ENCODE results near the gene PATZ1.

PATZ1 gene

DNA sequence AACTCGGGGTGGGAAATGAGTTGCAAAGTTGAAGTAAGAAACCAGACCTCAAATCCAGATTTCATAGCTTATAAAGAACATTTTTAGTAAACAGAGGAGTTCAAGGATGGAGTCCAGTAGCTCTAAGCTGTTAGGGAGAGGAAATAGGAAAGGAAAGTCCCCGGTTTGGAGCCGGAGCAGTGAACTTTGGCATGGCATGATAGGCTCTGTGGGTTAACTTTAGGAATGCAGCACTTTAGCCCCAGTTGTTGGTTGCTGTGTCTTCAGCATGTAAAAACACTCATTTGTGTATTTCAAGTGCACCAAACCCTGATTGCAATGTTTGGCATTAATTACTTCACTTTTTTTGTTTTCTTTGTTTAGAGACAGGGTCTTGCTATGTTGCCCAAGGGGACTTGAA, 45.2 kb downstream of the PATZ1 start:
- H3K36me3 ChIP-seq (ENCODE audit: control insufficient read depth, insufficient read depth, low read length) = no peaks in the 10 kb centered on the region
- H3K9ac ChIP-seq (ENCODE audit: low read depth, low read length) = no peak overlapping the region
- H3K4me3 ChIP-seq (ENCODE audit: low read depth, low read length) = no peak overlapping the region
- no peaks in the 10 kb centered on the region for H3K4me1 ChIP-seq (ENCODE audit: control insufficient read depth, insufficient read depth, low read length)
- H3K9me3 ChIP-seq (ENCODE audit: control insufficient read depth, insufficient read depth, low read length) = no peaks in the 10 kb centered on the region
- H3K27me3 ChIP-seq (ENCODE audit: control insufficient read depth, insufficient read depth, low read length) = peaks cover 4% of the 10 kb centered on the region

DNA sequence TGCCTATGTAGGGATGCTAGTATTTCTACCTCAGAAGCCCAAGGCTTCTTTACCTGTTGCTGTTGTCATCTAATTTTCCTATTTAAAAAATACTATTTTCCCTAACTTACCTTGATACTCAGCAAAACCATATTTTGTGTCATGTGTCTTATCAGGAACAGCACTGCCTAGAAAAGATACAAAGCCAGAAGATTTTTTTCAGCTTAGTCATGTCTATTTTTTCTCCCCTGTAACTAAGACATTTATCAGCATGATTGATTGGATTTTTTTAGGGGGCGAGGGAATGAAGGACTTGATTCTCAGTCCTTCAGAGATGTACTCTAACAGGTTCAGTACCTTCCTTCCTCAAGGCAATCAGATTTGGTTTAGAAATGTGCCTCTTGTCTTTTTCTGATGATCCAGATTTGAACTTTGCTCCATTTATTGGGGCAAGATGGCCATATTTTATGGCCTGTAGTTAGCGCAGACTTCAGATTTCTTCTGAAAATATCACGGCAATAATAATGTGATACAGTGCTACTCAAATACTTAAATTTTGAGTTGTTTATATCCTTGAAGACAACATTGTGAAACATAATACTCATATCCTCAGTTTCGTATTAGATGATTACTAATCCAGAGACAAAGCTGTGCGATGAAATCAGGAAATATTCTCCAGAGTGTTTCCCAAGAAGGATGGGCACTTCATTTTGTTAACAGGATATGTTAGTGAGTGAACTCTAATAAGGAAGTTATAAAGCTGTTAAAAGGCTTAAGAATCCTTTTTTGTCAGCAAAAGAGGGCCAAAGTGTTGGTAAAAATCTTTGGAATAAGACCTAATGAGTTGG, 50.1 kb downstream of the PATZ1 start:
- Histone ChIP-seq H3K27me3 (ENCODE audit: control insufficient read depth, insufficient read depth, low read length) (peaks cover 12% of the 10 kb centered on the region), H3K4me1 (ENCODE audit: control insufficient read depth, insufficient read depth, low read length) (peaks cover 5% of the 10 kb centered on the region), H3K4me3 (ENCODE audit: low read depth, low read length) (no peak overlapping the region), H3K9me3 (ENCODE audit: control insufficient read depth, insufficient read depth, low read length) (no peaks in the 10 kb centered on the region), H3K36me3 (ENCODE audit: control insufficient read depth, insufficient read depth, low read length) (no peaks in the 10 kb centered on the region), H3K9ac (ENCODE audit: low read depth, low read length) (no peak overlapping the region)

DNA sequence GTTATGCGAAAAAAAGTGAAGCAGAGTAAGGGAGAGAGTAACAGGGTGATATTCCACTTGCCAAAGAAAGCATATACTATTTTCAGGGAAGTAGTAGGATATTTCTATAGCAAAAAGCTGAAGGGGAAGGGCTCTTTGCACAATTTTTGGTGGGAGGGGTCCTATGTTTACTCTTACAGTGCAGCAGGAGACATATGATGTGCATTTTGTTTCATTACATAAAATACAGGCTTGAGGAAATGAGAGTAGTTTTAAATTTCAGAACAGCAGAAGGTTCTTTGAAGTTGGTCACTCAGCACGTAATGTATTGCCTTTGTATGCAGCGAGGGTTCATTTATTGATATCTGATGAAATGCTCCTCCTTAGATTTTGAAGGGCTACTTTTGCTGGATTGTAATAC, 50.8 kb downstream of the PATZ1 start:
- H3K4me3 ChIP-seq (ENCODE audit: low read depth, low read length) = no peak overlapping the region
- no peaks in the 10 kb centered on the region for H3K9me3 ChIP-seq (ENCODE audit: control insufficient read depth, insufficient read depth, low read length)
- H3K27me3 ChIP-seq (ENCODE audit: control insufficient read depth, insufficient read depth, low read length) = peaks cover 13% of the 10 kb centered on the region
- no peaks in the 10 kb centered on the region for H3K36me3 ChIP-seq (ENCODE audit: control insufficient read depth, insufficient read depth, low read length)
- H3K9ac ChIP-seq (ENCODE audit: low read depth, low read length) = no peak overlapping the region
- H3K4me1 ChIP-seq (ENCODE audit: control insufficient read depth, insufficient read depth, low read length) = peaks cover 5% of the 10 kb centered on the region

DNA sequence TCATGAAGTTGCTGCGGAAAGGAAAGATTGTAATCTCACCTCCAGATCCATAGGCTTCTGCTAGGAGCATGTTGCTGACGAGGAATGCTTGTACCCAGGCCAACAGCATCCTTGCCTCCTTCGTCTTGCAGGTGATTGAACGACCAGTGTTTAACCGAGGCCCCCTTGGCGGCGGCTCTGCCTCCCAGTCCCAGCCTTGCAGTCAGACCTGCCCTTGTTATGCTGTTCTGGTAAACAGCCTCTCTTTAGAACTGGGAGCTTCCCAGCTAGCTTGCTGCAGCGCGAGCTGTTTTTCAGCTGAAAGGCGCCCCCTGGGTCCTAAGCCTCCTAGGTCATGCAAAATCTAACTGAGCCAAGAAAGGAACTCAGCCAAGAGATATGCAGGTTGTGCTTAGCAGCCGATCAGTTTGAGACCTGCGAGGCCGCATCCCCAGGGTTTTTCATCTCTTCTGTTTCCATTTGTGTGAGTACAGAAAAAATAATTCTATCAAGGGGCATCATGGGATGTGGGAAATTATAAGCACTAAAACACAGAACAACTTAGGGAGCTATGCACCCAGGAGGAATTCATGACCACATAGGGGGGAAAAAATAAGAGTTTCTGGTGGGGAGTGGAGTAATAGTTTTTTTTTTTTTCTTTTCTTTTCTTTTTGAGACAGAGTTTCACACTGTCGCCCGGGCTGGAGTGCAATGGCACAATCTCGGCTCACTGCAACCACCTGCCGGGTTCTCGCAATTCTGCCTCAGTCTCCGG, 53.7 kb downstream of the PATZ1 start, which contains the start of gene PIK3IP1:
PIK3IP1 (minus strand) TSS at position 253 of the 754 bp plus-strand sequence; CDS start at position 109, 144 bp downstream.
- Histone ChIP-seq H3K36me3 (ENCODE audit: control insufficient read depth, insufficient read depth, low read length) (no peaks in the 10 kb centered on the region), H3K27me3 (ENCODE audit: control insufficient read depth, insufficient read depth, low read length) (peaks cover 27% of the 10 kb centered on the region), H3K9me3 (ENCODE audit: control insufficient read depth, insufficient read depth, low read length) (no peaks in the 10 kb centered on the region), H3K4me3 (ENCODE audit: low read depth, low read length) (peak within 1 kb of the TSS; percentile 67), H3K4me1 (ENCODE audit: control insufficient read depth, insufficient read depth, low read length) (peaks cover 5% of the 10 kb centered on the region), H3K9ac (ENCODE audit: low read depth, low read length) (peak within 1 kb of the TSS; percentile 14)

DNA sequence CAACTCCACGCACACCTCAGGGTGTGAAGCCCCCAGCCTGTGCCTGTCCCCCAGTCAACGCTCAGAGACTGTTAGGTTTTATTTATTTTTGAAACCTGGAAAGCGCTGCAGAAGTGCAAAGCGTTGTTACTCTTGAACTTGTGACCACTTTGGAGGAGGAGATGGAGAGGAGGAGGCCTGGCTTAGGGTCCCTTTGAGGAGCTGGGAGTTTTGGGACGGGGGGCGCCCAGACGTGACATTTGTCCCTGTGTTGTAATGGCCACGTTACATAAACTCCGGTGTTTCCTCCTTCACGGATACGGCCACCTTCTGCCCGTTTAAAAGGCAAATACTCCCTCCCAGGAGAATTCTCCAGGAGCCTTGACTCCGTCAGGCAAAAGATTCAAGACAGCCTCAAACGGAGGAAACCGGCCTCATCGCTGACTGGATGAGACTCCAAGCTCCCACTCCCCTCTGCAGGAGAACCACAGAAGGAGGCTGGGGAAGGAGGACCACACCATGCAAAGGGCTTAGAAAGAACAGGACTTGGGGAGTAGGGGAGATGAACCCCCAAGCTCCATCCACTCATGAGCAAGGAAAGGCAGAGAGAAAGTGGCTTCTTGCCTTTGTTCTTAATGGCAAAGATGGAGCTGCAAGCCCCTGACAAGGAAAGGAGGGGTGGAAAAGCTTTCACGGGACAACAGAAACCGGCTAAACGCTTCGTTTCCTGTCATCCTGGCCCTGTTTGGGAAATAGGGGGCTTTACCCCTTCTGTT, 54.5 kb downstream of the PATZ1 start:
- no peaks in the 10 kb centered on the region for H3K9me3 ChIP-seq (ENCODE audit: control insufficient read depth, insufficient read depth, low read length)
- no peaks in the 10 kb centered on the region for H3K36me3 ChIP-seq (ENCODE audit: control insufficient read depth, insufficient read depth, low read length)
- H3K4me3 ChIP-seq (ENCODE audit: low read depth, low read length) = peak overlapping the region; percentile 67
- H3K27me3 ChIP-seq (ENCODE audit: control insufficient read depth, insufficient read depth, low read length) = peaks cover 27% of the 10 kb centered on the region
- peak overlapping the region; percentile 14 for H3K9ac ChIP-seq (ENCODE audit: low read depth, low read length)
- peaks cover 5% of the 10 kb centered on the region for H3K4me1 ChIP-seq (ENCODE audit: control insufficient read depth, insufficient read depth, low read length)

DNA sequence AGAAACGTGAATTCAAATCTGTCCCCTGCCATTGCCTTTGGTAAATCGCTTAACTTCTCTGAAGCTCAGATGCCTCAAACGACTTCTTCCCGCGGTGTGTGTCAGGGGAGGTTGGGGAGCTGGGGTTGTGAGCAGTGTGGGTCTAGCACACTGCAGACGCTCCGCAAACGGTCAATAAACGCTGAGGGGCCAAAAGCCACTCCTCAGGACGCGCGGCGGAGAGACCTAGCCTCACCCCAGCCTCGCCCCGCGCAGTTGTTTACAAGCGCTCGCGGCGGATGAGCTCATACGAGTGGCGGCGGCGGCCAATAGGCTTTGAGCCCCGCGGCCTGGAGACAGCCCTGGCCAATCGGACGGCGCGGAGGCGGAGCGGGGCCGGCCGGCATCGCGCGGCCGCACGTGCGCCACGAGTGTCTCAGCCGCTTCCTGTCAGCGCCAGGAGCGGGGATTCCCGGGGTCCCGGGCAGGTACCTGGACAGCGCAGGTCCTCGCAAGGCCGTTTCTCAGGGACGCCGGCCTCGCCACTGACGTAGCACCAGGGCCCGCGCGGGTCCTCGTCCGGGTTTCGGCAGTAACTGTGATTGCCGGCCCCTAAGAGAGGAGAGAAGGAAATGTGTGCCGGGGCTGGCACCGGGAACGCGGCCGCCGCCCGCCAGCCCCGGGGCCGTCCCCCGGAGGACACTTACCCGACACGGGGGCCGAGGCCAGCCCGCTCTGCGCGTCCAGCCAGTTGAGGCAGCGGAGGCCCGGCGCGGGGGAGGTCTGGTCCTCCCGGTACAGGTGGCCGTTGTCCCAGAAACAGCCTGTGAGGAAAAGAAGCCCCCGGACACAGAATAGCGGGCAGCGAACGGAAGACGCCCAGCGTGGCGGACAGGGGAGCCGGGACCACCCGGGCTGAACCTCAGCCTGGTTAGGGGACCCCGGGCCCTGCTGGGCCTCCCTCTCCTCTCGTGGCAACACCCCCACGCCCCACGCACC, 55.4 kb downstream of the PATZ1 start:
- Histone ChIP-seq H3K27me3 (ENCODE audit: control insufficient read depth, insufficient read depth, low read length) (peaks cover 27% of the 10 kb centered on the region), H3K4me1 (ENCODE audit: control insufficient read depth, insufficient read depth, low read length) (peaks cover 5% of the 10 kb centered on the region), H3K9me3 (ENCODE audit: control insufficient read depth, insufficient read depth, low read length) (no peaks in the 10 kb centered on the region), H3K36me3 (ENCODE audit: control insufficient read depth, insufficient read depth, low read length) (no peaks in the 10 kb centered on the region), H3K4me3 (ENCODE audit: low read depth, low read length) (peak overlapping the region; percentile 75), H3K9ac (ENCODE audit: low read depth, low read length) (no peak overlapping the region)

DNA sequence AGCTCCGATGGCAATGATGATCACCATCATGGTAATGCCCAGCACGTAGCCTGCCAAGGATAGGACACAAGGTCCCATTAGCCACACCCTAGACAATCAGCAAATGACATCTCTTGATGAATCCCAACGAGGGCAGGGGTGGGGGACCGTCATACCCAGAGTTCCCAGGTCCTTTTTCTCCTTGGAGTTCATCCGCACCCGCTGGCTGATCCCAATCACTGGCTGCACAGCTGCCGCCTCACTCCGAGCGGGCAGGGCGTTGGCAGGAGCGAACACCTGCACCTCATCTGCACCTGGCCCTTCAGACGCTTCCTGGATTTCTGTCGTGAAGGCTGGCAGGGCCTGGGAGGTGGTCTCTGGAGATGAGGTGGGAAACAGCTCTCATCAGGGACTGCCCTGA, 56.8 kb downstream of the PATZ1 start:
- peaks cover 27% of the 10 kb centered on the region for H3K27me3 ChIP-seq (ENCODE audit: control insufficient read depth, insufficient read depth, low read length)
- H3K9ac ChIP-seq (ENCODE audit: low read depth, low read length) = no peak overlapping the region
- peaks cover 5% of the 10 kb centered on the region for H3K4me1 ChIP-seq (ENCODE audit: control insufficient read depth, insufficient read depth, low read length)
- H3K4me3 ChIP-seq (ENCODE audit: low read depth, low read length) = no peak overlapping the region
- H3K9me3 ChIP-seq (ENCODE audit: control insufficient read depth, insufficient read depth, low read length) = no peaks in the 10 kb centered on the region
- H3K36me3 ChIP-seq (ENCODE audit: control insufficient read depth, insufficient read depth, low read length) = no peaks in the 10 kb centered on the region

DNA sequence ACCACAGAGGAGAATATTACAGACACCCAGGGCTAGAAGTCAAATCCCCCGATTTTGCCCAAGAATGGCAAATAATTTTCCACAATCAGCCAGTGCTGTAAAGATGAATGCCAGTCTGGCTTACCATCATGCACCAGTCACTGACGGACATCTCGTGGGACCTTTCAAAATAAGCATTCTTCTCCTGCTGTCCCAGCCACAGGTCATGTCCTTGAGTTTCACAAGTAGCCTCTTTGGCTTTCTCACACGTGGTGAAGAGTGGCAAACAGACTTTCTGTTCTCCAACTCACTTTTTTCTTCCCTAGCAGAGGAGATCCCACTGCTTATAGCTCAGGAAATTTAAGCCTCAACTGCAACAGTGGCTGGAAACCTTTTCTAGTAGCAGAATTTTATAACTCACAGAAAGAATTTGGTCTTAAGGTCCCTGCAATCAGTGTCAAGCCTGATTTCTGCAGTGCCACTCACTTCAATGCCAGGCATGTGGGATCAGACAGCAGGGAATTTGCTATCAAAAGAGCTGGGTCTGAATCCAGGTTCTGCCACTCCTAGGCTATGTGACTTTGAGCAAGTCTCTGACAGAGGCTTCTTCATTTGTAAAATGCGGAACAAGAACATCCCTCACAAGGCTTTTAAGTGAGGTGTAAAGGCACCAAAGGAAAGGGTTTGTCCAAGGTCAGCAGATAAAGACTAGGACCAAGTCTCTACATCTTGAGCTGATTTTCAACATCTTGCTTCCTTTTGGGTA, 57.5 kb downstream of the PATZ1 start:
- H3K4me1 ChIP-seq (ENCODE audit: control insufficient read depth, insufficient read depth, low read length) = peaks cover 5% of the 10 kb centered on the region
- no peak overlapping the region for H3K4me3 ChIP-seq (ENCODE audit: low read depth, low read length)
- no peak overlapping the region for H3K9ac ChIP-seq (ENCODE audit: low read depth, low read length)
- H3K9me3 ChIP-seq (ENCODE audit: control insufficient read depth, insufficient read depth, low read length) = no peaks in the 10 kb centered on the region
- no peaks in the 10 kb centered on the region for H3K36me3 ChIP-seq (ENCODE audit: control insufficient read depth, insufficient read depth, low read length)
- peaks cover 27% of the 10 kb centered on the region for H3K27me3 ChIP-seq (ENCODE audit: control insufficient read depth, insufficient read depth, low read length)

DNA sequence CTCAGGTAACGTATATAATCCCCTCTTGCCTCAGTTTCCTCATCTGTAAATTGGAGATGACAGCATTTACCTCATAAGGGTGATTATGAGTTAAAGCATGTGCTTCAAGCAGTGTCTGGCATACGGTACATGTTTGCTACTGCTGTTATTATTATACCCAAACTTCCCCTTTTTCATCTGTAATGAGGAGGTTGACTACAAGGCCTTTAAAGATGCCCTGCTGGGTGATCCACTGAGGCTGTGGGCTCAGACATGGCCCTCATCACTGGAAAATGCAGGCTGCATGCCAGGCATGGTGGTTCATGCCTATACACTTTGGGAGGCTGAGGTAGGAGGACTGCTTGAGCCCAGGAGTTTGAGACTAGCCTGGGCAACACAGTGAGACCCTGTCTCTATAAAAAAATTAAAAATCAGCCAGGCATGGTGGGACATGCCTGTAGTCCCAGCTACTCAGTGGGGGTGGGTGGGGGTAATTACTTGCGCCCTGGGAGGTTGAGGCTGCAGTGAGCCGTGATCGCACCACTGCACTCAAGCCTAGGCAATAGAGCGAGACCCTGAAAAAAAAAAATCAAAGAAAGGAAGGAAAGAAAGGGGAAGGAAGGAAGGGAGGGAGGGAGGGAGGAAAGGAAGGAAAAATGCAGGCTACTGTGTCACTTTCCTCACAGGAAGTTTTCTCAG, 58.2 kb downstream of the PATZ1 start:
- Histone ChIP-seq H3K9me3 (ENCODE audit: control insufficient read depth, insufficient read depth, low read length) (no peaks in the 10 kb centered on the region), H3K4me3 (ENCODE audit: low read depth, low read length) (no peak overlapping the region), H3K9ac (ENCODE audit: low read depth, low read length) (no peak overlapping the region), H3K27me3 (ENCODE audit: control insufficient read depth, insufficient read depth, low read length) (peaks cover 27% of the 10 kb centered on the region), H3K4me1 (ENCODE audit: control insufficient read depth, insufficient read depth, low read length) (peaks cover 5% of the 10 kb centered on the region), H3K36me3 (ENCODE audit: control insufficient read depth, insufficient read depth, low read length) (no peaks in the 10 kb centered on the region)

Data from iPS-15b (cell line).